ENCODE results near the gene DCST2.

Gene DCST2

DNA sequence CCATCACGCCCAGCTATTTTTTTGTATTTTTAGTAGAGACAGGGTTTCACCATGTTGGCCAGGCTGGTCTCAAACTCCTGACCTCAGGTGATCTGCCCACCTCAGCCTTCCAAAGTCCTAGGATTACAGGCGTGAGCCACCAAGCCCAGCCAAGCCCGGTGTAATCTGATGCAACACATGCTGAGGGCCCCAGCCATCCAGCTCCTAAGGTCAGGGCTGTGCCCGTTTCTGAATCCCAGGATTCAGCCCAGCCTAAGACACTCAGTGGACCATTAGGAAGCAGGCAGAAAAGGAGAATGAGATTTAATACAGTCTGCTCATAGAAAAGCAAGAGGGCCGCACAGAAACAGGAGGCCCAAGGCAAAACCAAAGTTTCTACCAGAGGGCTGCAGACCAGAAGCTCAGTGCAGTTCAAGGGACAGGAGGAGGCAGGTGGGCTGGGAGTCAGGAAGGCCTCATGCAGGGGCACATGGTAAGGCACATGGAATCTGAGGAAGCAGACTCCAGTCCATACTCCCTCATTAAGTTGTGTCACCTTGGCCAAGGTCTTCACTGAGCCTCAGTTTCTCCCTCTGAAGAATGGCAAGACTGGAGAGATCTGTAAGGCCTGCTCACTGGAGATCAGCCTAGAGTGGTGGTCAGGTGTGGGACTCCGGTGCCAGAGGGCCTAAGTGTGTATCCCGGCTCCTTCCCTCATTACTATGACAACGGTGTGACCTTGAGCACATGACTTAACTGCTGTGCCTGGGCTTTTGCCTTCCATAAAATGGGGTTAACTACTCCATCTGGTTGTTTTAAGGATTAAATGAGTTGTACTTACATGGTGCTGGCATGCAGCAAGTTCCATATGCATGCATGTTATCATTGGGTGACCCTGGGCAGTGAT is 15.1 kb upstream of the DCST2 start:
- no peak for DNase-seq

DNA sequence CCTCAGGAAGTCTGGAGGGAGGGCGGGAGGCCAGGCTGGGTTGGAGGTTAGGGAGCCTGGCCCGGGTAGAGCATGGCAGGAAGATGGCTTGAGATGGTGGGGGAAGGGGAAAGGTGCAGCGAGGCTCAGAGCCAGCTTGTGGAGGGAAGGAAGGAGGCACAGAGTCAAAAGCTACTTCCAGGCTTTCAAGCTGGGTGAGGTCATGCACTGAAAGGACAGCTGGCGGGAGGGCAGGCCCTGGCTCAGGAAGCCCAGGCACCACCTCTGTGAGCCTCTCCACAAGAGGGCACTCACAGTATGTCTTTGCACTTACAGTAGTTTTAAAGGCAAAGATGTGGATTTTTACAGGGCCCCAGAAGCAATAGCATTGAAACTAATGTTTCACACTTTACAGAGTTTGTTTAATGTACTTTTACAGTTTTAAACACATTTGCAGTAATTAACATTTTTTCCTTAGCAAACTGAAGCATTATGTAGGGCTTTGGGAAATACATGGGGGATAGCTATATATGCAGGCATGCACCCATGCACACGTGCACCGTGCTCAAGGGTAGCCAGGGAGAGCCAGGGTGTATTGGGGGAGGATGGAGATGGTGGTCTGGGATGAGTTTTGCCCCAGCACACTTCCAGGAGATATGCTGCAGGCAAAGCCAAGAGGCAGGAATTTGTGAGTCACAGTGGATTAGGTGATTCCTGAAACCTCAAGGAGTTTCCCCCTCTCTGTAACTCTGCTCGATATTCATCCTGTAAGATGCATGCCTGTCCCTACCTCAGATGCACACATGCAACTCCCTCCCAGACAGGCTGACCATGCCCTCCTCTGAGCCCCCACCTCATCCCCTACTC is 11.5 kb upstream of the DCST2 start:
- DNase-seq = no peak

DNA sequence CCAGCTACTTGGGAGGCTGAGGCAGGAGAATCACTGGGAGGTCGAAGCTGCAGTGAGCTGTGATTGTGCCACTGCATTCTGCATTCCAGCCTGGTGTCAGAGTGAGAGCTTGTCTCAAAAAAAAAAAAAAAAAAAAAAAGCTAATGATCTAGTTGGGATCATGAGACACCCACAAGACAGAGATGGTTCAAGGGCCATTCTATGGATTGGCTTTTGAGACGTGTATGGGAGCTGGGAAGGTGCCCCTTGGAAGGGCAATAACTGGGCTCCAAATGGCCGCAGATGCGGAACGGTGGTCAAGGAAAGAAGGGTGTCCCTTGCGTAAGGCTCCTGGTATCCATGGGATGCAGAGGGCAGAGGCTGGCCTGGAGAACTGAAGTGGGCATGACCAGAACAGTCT is 10.8 kb upstream of the DCST2 start:
- no peak for DNase-seq

DNA sequence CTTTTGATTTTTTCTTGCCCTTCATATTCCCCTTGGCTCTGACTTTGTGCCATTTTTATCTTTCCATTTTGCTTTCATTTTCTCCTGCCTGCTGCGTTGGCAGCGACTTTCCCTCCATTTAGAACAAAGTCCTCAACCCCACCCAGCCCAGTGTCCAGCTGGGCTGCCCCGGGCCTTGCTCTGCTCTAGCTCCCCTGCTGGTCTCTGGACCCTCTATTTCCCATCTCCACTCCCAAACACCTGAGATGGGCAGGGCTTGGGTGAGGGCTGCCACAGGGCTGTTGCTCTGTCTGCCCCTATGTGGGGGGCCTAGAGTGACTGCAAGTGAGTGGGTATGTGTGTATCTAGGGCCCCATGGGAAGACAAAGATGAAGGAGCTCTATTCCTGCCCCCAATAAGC is 10.2 kb upstream of the DCST2 start:
- no peak for DNase-seq

DNA sequence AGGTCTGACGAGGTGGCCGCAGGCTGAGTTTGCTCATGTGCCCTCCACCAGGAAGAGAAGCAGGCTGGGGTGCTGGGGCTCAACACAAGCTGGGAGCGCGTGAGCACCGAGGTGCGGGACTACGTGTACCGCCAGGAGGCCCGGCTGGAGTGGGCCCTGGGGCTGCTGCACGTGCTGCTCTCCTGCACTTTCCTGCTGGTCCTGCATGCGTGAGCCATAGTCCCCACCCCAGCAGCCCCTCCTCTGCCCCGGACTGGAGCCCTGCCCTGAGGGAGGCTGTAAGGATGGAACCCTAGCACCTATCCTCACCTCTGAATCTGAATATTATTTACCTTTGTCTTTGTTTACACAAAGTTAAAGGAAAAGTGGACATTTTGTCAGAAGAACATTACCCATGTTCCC is 9.7 kb upstream of the DCST2 start:
- DNase-seq = no peak

DNA sequence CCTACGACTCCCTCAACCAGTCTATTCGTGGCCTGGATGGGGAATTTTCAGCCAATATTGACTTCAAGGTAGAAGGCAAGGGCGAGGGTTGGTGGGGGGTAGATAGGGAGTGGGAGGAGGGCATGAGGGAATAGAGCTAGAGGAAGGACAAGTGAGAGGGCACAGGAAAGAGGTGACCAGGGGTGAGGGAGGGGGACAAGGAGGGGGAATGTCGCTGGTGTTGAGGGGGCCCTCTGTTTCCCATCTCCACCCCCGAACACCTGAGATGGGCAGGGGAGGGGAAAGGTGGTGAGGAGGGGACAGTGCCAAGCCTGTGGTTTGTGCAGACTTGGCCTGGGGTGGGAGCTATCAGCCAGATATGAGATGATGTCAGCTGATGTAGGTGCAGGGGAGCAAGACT is 9.2 kb upstream of the DCST2 start:
- DNase-seq = no peak

DNA sequence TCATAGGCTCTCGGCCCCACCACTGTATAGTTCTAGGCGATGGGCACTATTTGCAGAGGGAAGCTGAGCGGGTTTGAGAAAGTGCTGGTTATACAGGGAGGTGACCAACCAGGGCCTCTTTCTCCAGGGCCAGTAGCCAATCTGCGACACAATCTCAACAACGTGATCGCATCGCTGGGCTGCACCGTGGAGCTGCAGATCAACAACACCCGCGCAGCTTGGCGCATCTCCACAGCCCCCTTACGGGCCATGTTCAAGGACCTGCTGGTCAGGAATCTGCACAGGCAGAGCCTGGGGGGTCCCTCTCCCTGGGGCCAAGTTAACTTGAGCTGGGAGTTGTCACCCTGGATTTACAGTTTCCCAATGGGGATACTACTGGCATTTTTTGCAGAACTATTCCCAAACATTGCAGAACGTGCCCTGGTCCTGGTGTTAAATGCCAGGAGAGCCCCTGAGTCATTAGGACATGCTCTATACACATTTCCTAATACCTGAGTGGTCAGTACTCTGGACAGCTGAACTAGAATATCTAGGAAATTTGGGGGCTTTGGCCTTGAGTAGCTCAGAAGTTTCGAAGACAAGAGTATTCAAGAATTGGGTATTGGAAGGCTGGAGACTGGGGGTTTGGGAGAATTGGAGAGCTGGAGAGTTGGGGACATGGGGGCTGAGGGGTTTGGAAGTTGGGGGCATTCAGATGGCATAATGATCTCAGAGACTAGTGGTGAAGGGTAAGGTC is 6.9 kb upstream of the DCST2 start:
- DNase-seq = no peak

DNA sequence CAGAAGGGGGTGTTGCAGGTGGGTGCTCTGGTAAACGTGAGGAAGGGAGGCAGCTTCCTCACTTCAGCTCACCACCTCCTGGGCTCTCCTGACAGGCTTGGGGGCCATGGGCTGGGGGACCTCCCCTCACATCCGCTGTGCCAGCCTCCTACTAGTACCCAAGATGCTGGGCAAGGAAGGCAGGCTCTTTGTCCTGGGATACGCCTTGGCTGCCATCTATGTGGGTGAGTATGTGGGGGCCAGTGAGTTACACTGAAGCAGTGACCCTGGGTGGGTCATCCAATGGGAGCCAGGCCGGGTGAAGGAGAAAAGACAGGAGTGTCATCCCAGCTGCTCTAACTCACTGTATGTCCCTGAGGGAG is 5.7 kb upstream of the DCST2 start:
- no peak for DNase-seq

DNA sequence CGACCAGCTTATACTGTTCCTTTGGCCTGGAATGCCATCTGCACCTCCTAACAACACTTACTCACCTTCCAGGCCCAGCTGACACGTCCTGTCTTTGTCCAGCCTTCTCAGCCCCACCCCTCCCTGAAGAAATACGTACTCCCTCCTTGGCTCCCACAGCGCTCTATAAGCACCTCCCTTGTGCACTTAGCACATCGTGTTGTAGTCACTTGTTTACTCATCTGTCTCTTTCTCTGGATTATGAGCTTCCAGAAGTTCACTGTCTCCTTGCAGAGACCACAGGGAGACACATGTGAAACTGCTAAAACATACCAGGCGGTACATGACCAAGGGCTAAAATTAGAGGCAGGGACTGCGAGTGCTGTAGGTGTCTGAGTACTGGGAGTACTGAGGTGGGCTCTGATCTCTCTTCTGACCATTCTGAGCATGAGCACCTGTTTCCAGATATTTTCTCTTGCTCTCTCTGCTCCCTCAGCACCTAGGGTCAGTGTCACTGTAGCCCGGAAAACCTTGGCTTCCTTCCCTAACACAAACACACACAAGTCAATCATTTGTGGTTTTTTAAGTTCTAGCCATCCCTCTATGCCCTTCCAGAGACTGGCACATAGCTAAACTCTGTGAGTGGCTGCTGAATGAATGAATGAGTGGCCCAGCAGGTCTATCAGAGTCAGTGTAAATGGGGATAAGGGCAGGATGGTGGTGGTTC is 5.2 kb upstream of the DCST2 start:
- no peak for DNase-seq

DNA sequence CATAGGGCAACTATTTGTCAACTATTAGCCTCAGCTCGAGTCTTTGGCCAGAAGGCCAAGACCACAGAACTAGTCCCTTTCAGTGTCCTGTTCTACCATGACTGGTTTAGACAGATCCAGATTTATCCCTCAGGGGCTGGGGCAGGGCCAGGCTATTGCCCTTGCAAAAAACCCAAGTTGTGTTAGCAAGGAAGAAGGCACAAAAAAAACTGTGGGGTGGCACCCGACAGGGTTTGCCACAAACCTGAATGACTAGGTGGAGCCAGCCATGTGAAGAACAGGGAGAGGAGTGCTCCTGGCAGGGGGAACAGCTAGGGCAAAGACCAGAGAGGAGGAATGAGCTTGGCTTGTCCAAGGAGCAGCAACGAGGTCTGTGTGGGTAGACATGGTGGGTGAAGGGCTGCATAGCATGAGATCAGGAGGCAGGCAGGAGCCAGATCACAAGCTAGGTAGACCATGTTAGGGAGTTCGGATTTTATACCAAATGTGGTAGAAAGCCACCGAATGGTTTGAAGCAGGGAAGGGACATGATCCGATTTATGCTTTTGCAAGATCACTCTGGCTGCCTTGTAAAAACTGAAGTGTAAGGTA is 4.4 kb upstream of the DCST2 start:
- no peak for DNase-seq

DNA sequence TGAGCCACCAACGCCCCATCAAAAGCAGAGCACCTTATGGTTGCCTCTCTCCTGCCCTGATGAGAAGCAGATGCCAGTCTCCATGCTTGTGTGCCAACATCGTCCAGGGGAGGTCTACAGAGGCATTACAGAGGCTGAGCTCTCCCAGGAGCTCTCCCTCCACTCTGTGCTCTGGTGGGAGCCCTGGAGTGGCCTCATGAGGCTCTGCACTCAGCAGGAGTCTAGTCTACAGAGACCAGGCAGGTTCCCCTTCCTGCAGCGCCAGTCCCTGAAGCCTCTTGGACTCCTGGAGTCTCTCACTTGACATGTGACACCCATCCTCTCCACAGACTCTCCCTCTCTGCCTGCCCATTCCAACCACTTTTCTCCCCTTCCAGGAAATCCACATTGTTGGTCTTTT is 3.5 kb upstream of the DCST2 start:
- DNase-seq = no peak

DNA sequence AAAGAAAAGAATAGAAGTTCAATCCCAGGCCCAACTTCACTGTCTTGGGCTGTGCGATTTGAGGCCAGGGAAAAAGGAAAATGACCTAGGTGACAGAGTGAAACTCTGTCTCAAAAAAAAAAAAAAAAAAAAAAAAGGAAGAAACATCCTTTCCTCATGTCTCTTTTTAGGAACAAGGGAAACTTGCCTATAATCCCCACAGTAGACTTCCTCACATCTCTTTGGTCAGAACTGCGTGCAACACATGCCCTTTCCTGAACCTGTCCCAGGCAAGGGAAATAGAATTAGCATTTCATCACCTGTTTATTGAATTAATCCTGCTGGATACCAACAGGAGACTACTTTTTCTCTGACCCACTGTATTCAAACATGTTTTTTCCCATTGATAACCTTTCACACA is 2.4 kb upstream of the DCST2 start:
- DNase-seq = no peak

DNA sequence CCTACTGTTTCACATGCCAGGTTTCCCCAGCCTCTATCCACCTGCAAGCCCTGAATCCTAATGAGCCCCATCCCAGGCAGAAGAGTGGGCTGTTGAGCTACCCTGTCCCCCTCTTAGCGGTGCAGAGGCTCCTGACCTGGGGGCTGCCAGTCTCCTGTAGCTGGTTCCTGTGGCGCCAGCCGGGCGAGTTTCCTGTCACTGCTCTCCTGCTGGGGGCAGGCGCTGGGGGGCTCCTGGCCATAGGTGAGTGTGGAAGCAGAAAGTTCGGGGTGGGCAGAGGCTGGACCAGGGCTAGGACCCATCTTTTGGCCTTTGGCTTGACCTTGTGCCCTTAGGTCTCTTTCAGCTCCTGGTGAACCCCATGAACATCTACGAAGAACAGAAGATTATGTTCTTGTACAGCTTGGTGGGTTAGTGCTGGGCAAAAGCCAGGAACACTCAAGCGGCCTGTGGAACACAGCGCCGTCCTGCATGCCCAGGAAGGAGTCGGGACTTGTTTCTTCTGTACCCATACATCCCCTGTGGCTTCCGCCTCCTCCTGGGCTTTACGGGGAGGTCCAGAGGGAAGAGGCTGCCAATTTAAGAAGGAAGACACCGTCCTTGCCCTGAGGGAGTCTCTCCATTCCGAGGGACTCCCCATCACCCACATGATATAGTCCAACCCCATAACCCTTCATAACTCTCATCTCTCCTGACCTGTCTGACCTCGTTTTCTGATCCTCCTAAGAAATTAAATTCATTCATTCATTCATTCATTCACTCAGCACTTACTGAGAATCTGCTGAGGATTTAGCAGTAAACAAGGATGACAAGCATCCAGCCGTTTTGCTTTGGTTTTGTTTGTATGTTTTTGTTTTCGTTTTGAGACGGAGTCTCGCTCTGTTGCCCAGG is 982 bp upstream of the DCST2 start:
- no peak for DNase-seq

DNA sequence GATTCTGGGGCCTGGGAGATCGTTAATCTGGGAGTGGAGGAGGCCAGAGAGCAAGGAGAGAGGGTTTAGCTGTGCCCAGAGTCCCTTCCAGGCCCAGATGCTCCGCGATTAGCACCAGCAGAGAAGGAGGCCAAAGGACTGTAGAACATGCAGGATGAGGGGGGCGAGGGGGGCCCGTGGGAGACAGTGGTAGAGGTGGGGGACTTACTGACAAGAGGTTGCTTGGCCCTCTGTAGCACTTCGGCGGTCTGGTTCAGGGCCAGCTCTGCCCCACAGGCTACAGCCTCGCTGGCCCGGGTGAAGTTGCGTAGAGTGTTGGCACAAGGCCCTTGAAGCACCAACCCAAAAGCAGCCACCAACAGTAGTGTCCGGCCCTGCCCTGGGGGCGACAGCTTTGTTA is 695 bp downstream of the DCST2 start:
- no peak for DNase-seq

DNA sequence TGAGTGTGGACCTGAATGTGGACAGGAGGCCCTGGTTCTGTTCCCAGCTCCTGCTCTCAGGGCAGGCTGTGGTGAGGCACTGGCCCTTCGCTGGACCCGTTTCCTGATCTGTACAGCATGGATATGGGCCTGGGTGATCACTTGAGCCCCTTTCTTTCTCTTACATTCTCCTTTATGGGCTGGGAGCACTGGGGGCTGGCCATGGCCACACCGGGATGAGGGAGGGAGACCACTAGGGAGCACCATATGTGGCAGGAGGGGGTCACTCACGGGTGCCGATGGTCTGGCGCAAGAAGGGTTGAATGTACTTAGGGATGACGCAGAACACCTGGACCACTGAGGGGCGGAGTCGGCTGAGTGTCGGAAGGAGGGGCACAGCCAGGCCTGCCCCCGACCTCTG is 2.7 kb downstream of the DCST2 start:
- no peak for DNase-seq

DNA sequence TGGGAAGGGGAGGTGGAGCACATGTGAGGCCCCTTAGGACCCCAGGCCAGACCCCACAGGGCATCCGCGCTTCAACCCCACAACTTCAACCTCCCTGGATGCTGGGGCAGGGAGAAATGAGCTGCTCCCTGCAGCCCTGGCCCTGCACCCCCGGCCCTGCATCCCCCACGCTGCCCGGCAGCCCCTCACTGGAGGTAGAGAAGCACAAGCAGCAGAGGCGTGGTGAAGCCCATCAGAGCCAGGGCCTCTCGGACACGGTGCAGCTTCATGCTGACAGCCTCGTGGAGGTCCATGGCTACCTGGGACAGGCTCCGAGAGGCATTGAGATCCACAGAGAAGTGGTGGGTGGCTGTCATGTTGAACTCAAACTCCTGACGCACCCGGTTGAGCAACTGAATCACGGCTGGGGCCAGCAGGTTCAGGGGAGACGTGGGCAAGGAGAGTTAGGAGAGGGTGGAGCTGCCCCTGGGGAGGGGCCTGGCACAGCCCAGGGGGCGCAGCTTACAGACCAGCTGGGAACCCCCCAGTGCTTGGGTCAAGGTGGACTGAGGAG is 3.3 kb downstream of the DCST2 start:
- no peak for DNase-seq

DNA sequence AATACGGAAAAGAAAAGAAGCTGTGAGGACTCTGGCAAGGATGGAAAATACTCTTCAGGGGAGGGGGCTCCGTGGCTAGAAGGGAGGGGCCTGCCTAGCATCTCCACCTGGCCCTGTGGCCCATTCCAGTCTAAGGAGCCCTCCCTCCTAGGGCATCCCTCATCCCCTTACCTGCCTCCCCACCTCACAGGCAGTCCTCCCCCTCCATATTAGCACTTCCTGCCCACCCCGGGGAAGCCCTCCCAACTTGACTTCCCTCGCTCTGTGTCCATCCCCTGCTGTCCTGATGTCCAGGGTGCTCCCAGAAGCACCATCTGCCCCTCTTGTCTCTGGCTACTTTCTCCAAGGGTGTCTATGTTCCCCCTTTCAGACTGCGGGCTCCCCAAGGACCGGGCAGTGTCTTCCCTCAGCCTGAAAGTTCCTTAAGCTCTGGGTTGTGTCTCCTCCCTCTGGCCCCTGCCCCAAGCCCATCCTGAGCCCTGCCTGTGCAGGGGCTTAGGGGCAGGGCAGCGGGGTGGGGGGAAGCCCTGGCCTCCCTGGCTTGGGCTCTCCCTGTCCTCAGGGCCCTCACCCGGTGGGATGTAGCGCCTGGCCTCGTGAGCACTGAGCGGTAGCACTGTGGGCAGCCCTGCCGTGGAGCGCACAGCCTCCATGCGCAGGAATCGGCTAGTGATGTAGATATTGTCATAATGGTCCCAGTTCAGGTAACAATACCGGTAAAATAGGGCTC is 3.9 kb downstream of the DCST2 start:
- DNase-seq = no peak

DNA sequence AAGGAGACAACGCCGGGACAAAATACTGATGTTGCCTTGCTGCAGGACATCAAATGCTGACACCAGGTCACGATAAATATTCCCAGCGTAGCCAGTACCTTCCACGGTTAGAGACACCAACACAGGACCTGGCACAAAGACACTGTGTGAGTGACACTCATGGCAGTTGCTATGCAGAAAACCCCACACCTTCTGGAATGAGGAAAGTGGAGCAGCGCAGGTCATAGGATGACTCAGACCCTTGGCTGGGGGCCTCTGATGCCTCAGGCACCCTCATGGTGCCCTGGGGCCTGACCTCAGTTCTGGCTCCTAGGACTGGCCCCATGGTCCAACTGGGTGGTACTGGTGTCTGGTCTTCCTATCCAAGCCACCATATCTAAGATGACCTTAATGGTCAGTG is 7.0 kb downstream of the DCST2 start:
- no peak for DNase-seq

DNA sequence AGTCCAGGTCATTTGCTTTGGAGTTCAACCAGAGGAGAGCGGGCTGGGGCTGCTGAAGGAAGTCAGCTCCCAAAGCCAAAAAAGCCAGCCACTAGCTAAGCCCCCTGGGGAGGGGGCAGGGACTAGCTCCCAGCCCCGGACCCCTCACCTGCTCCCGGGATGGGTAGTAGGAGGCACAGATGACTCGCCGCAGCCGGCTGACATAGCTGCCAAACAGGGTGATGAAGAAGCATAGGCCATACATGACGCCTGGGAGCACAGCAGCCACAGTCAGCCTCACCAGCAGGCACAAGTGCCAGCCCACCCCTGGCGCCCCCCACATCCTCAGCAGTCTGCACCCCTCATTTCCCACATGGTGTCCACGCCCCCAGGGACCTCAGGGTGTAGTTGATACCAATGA is 7.4 kb downstream of the DCST2 start:
- DNase-seq = no peak

DNA sequence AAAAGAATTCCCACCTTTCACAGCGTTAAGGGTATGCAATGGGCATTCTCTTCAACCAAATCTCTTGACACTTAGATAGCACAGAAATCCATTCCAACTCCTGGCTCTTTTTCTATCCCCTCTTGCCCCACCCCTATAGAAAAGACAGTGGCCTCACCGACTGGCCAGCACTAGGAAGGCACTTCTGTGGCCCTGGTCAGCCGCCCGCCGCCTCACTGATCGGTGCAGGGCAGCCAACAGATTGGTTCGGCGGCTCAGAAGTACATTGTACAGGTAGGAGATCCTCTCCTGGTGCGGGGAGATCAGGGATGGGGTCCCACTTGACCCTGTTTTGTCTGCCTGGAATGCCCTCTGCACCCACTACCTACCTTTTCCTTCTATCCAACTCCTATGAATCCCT is 9.3 kb downstream of the DCST2 start:
- no peak for DNase-seq
